ENCODE data around the gene CDH24. TPM values are rescaled to one million over a fixed set of nuclear protein-coding genes. Genes with fewer than 3 reads are reported as not detected.
A peak's percentile ranks its signal among the peaks of the same experiment; 100 is the strongest.

The CDH24 gene
- total and polyA plus RNA-seq, 2 donors from 2014 or later: 5.1 to 5.4 TPM

DNA sequence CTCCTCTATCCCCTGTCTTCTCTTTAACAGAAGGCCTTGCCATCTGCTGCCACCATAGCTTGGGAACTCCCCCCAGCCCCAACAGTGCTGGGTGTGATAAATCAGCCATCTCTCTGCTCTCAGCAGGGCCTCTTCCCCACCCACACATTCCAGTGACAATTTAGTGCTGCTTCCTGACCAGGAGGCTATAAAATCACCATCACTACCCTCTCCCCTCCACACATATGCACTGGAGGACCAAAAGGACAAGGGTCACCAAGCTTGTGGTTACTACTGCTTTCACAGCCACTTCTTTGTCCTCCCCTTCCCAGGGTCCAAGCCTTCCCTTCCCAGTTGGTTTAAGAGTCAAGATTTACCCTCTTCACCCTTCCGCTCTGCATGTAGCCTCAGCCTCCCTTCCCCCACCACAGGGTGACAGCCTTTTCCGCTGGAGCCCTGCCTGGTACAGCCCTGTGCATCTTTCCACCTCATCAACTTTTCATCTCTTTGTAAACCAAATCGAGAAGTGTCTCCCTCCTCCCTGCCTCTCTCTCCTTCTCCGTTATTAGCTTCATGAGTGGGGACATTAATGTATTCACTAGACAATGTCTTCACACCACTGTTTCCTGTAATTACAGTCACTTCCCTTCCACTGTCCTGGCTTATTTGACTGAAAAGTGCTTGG is 32.0 kb downstream of the CDH24 start:
- Histone ChIP-seq H3K9me3 (ENCODE audit: control insufficient read depth in 2 of 3, insufficient read depth in 1 of 3, low read length in 3 of 3) (no peaks in the 10 kb centered on the region), H3K36me3 (ENCODE audit: control insufficient read depth in 2 of 3, insufficient read depth in 3 of 3, low read length in 3 of 3) (peaks cover 0 to 14% (median 11%) of the 10 kb centered on the region in 3 donors), H3K27me3 (ENCODE audit: control insufficient read depth, insufficient read depth, low read length) (no peaks in the 10 kb centered on the region), H3K4me1 (ENCODE audit: control insufficient read depth in 2 of 3, insufficient read depth in 2 of 3, low read depth in 1 of 3, low read length in 3 of 3) (peaks cover 0 to 5% (median 0%) of the 10 kb centered on the region in 3 donors), H3K27ac (ENCODE audit: low read depth in 2 of 2, low read length in 2 of 2) (no peak overlapping the region), H3K9ac (ENCODE audit: low read length in 3 of 3) (no peak overlapping the region), H3K4me3 (ENCODE audit: low read length in 3 of 3) (peak overlapping the region in 1 of 3 donors; percentile 3)
- FAIRE-seq: no peak
- TF ChIP-seq, protein P1, sequence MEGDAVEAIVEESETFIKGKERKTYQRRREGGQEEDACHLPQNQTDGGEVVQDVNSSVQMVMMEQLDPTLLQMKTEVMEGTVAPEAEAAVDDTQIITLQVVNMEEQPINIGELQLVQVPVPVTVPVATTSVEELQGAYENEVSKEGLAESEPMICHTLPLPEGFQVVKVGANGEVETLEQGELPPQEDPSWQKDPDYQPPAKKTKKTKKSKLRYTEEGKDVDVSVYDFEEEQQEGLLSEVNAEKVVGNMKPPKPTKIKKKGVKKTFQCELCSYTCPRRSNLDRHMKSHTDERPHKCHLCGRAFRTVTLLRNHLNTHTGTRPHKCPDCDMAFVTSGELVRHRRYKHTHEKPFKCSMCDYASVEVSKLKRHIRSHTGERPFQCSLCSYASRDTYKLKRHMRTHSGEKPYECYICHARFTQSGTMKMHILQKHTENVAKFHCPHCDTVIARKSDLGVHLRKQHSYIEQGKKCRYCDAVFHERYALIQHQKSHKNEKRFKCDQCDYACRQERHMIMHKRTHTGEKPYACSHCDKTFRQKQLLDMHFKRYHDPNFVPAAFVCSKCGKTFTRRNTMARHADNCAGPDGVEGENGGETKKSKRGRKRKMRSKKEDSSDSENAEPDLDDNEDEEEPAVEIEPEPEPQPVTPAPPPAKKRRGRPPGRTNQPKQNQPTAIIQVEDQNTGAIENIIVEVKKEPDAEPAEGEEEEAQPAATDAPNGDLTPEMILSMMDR (IDR thresholded peaks at IDR 0.05; ENCODE audit: borderline replicate concordance, extremely low read depth, insufficient read depth): no peak
- intact Hi-C loops (cut with DNase I): no loop called here
- DNase-seq: peak in 4 of 5 donors; percentile 88 to 95 (median 92)

DNA sequence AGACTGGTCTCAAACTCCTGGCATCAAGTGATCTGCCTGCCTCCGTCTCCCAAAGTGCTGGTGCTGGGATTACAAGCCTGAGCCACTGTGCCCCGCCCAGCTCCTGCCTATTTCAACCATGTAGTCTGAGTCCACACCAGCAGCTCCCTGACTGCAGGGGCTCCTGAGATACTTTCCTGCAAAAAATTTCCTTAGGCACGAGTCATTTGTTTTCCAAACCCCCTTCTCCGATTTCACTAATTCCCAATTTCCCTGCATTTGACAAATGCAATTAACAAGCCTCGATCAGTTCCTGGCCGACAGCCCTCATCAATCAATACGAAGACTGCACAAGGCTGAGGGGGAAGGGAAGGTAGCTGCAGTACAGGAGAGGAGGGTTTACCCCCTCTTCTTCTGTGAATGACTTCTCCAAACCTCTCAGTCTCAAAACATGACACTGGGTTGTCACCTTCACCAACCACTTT is 32.7 kb downstream of the CDH24 start:
- DNase-seq (no peak), FAIRE-seq (no peak)
- TF ChIP-seq, protein P1 (IDR thresholded peaks at IDR 0.05; ENCODE audit: borderline replicate concordance, extremely low read depth, insufficient read depth): no peak
- Histone ChIP-seq H3K27me3 (ENCODE audit: control insufficient read depth, insufficient read depth, low read length) (no peaks in the 10 kb centered on the region), H3K9me3 (ENCODE audit: control insufficient read depth in 2 of 3, insufficient read depth in 1 of 3, low read length in 3 of 3) (no peaks in the 10 kb centered on the region), H3K36me3 (ENCODE audit: control insufficient read depth in 2 of 3, insufficient read depth in 3 of 3, low read length in 3 of 3) (peaks cover 0 to 14% (median 11%) of the 10 kb centered on the region in 3 donors), H3K9ac (ENCODE audit: low read length in 3 of 3) (no peak overlapping the region), H3K4me3 (ENCODE audit: low read length in 3 of 3) (no peak overlapping the region), H3K4me1 (ENCODE audit: control insufficient read depth in 2 of 3, insufficient read depth in 2 of 3, low read depth in 1 of 3, low read length in 3 of 3) (peaks cover 0 to 5% (median 0%) of the 10 kb centered on the region in 3 donors), H3K27ac (ENCODE audit: low read depth in 2 of 2, low read length in 2 of 2) (no peak overlapping the region)
- intact Hi-C loops (cut with DNase I): no loop called here

DNA sequence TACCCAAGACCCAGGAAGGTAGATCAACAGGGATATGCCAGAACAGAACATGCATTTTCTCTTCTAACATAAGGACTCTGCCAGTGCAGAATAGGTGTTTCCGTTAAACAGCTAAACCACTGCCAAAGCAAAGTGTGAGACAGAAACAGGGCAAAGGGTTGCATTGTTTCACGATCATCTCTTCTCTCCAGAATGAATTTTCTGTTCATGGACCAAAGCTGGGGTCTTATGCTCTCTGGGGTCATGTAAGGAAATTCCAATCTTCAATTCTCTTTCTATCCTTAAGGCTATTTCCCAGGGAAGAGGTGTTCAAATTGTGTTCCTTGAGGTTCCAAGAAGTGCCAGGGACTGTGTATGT is 33.5 kb downstream of the CDH24 start:
- H3K9ac ChIP-seq (ENCODE audit: low read length in 3 of 3): no peak overlapping the region
- FAIRE-seq: no peak
- H3K27ac ChIP-seq (ENCODE audit: low read depth in 2 of 2, low read length in 2 of 2): no peak overlapping the region
- peaks cover 0 to 11% (median 11%) of the 10 kb centered on the region in 3 donors for H3K36me3 ChIP-seq (ENCODE audit: control insufficient read depth in 2 of 3, insufficient read depth in 3 of 3, low read length in 3 of 3)
- no peak overlapping the region for H3K4me3 ChIP-seq (ENCODE audit: low read length in 3 of 3)
- intact Hi-C loops (cut with DNase I): no loop called here
- H3K4me1 ChIP-seq (ENCODE audit: control insufficient read depth in 2 of 3, insufficient read depth in 2 of 3, low read depth in 1 of 3, low read length in 3 of 3): peaks cover 0 to 5% (median 0%) of the 10 kb centered on the region in 3 donors
- DNase-seq: no peak
- TF ChIP-seq, protein P1 (IDR thresholded peaks at IDR 0.05; ENCODE audit: borderline replicate concordance, extremely low read depth, insufficient read depth): no peak
- H3K9me3 ChIP-seq (ENCODE audit: control insufficient read depth in 2 of 3, insufficient read depth in 1 of 3, low read length in 3 of 3): no peaks in the 10 kb centered on the region
- H3K27me3 ChIP-seq (ENCODE audit: control insufficient read depth, insufficient read depth, low read length): no peaks in the 10 kb centered on the region

Data from kidney (tissue), 14 donors.